PC-9 (cell line): Measurements from ENCODE around the gene HNRNPA0. TPM values are rescaled to one million over a fixed set of nuclear protein-coding genes. Genes with fewer than 3 reads are reported as not detected.

Experiments used
- BruUV-seq: library from RNA; stranded (reverse); fragments of 400-500 nt; replicated peaks from 2 replicates; lab custom pipeline; 2021; lab: Mats Ljungman, UMichigan
- CTCF ChIA-PET: fragments of 300-600 bp; sonication (Branson Sonifier 250); formaldehyde crosslinking; loops from one replicate; lab custom pipeline; 2022; ENCODE audit warnings: antibody characterized with exemption; lab: Charles Lee
- POLR2A ChIA-PET: fragments of 300-600 bp; sonication (Branson Sonifier 250); formaldehyde crosslinking; loops from one replicate; lab custom pipeline; 2022; ENCODE audit warnings: antibody characterized with exemption; ENCODE audit not compliant: unreplicated experiment; lab: Charles Lee
- DNase-seq, 2 experiments: peaks; one replicate each; pipeline versions ENCODE4 v3.0.0 to v3.0.0-alpha.2; 2015 to 2022; ENCODE audit warnings: mixed read lengths in 1 of 2
- H2AFZ ChIP-seq: fragments of 200-600 bp; sonication (generic); 2 replicates; pipeline ENCODE4 v1.8.1; 2017; ENCODE audit warnings: antibody characterized with exemption
- H3F3A ChIP-seq: fragments of 200-600 bp; sonication (generic); 2 replicates; pipeline ENCODE4 v1.8.1; 2017; ENCODE audit warnings: antibody characterized with exemption, mild to moderate bottlenecking, low read depth; ENCODE audit not compliant: insufficient read depth
- H3K27ac ChIP-seq: fragments of 200-600 bp; sonication (generic); 2 replicates; pipeline ENCODE4 v1.6.1; 2016; ENCODE audit warnings: mixed run types
- H3K27me3 ChIP-seq: fragments of 200-600 bp; sonication (generic); 2 replicates; pipeline ENCODE4 v1.6.1; 2016; ENCODE audit warnings: low read depth, mixed run types; ENCODE audit not compliant: insufficient read depth
- H3K36me3 ChIP-seq: fragments of 200-600 bp; sonication (generic); 2 replicates; pipeline ENCODE4 v1.6.1; 2016; ENCODE audit warnings: low read depth, mixed run types
- H3K4me1 ChIP-seq: fragments of 200-600 bp; sonication (generic); replicated peaks from 2 replicates; pipeline ENCODE4 v1.6.1; 2016; ENCODE audit warnings: mixed run types; ENCODE audit not compliant: insufficient read depth
- H3K4me2 ChIP-seq: fragments of 200-600 bp; sonication (generic); 2 replicates; pipeline ENCODE4 v1.6.1; 2017; ENCODE audit warnings: mixed run types
- H3K4me3 ChIP-seq: fragments of 200-600 bp; sonication (generic); 2 replicates; pipeline ENCODE4 v1.6.1; 2016; ENCODE audit warnings: mixed run types
- H3K79me2 ChIP-seq: fragments of 200-600 bp; sonication (generic); 2 replicates; pipeline ENCODE4 v1.6.1; 2017; ENCODE audit warnings: low read depth, mixed run types
- H3K9me2 ChIP-seq: fragments of 200-600 bp; sonication (generic); 2 replicates; pipeline ENCODE4 v1.8.1; 2017; ENCODE audit warnings: mild to moderate bottlenecking; ENCODE audit not compliant: insufficient read depth
- H3K9me3 ChIP-seq: fragments of 200-600 bp; sonication (generic); 2 replicates; pipeline ENCODE4 v1.8.1; 2016; ENCODE audit warnings: low read depth; ENCODE audit not compliant: insufficient read depth
- H4K20me1 ChIP-seq: fragments of 200-600 bp; sonication (generic); 2 replicates; pipeline ENCODE4 v1.8.1; 2017; ENCODE audit not compliant: insufficient read depth
- CTCF ChIP-seq: fragments of 200-600 bp; sonication (generic); conservative IDR thresholded peaks from 2 replicates; pipeline ENCODE4 v1.6.1; 2017; ENCODE audit warnings: mixed run types, antibody characterized with exemption, mild to moderate bottlenecking, moderate library complexity
- EZH2 ChIP-seq: fragments of 200-600 bp; sonication (generic); IDR thresholded peaks from 2 replicates; pipeline ENCODE4 v1.8.0; 2017; ENCODE audit warnings: antibody characterized with exemption, low read depth
- intact Hi-C: fragments of 100-400 bp; cut with micrococcal nuclease; formaldehyde crosslinking; loops from one replicate; pipeline ENCODE4 v1.10.0; 2022; ENCODE audit not compliant: unreplicated experiment
- total RNA-seq: library from RNA; stranded (reverse); gene quantifications from 2 replicates; pipeline ENCODE4 v1.2.3, GENCODE V29; 2021

The HNRNPA0 gene
- total RNA-seq, 1 experiment from 2014 or later = 27.8 TPM

GRCh38 chr5:137751869-137752491 is 2.2 kb downstream of the HNRNPA0 start:
- Histone ChIP-seq H3K9me3 (no peaks in the 10 kb centered on the region), H3K4me1 (peaks cover 23% of the 10 kb centered on the region), H3K4me3 (peak overlapping the region; percentile 61), H3K4me2 (peak overlapping the region; percentile 87), H3K27me3 (no peaks in the 10 kb centered on the region), H4K20me1 (peaks cover 42% of the 10 kb centered on the region), H3K79me2 (peaks cover 59% of the 10 kb centered on the region), H3K36me3 (peaks cover 21% of the 10 kb centered on the region), H2AFZ (no peak overlapping the region), H3F3A (peaks cover 30% of the 10 kb centered on the region), H3K9me2 (no peaks in the 10 kb centered on the region), H3K27ac (peak overlapping the region; percentile 52)
- CTCF ChIA-PET = interaction anchor here (0.6 to 1.6 kb wide), 8 partner anchors 9 to 1499 kb away, joined by 3 to 10 read pairs (median 8); no protein-coding TSS in a partner anchor
- POLR2A ChIA-PET = interaction anchor here (0.5 to 0.7 kb wide), 2 partner anchors 27 to 28 kb away, joined by 3 read pairs; no protein-coding TSS in a partner anchor
- BruUV-seq = no TSS peak
- TF ChIP-seq EZH2 (no peak), CTCF (peak; percentile 81)
- peak in 1 of 2 experiments; percentile 70 for DNase-seq
- intact Hi-C loops = loop anchor here (2.0 to 10.0 kb wide), 2 partner anchors 313 to 381 kb away; no protein-coding TSS in a partner anchor

GRCh38 chr5:137750436-137750835 is 3.7 kb downstream of the HNRNPA0 start:
- H3K4me2 ChIP-seq = peak overlapping the region; percentile 87
- peaks cover 21% of the 10 kb centered on the region for H3K36me3 ChIP-seq
- no TSS peak for BruUV-seq
- H3K9me2 ChIP-seq = no peaks in the 10 kb centered on the region
- peaks cover 42% of the 10 kb centered on the region for H4K20me1 ChIP-seq
- CTCF ChIA-PET = interaction anchor here (0.7 kb wide), 1 partner anchor 14 kb away, joined by 7 read pairs; the partner anchor contains the start of gene KLHL3
- TF ChIP-seq EZH2 (no peak), CTCF (no peak)
- no peaks in the 10 kb centered on the region for H3K27me3 ChIP-seq
- POLR2A ChIA-PET = no interaction called here
- H3K27ac ChIP-seq = no peak overlapping the region
- H3K4me1 ChIP-seq = peaks cover 23% of the 10 kb centered on the region
- DNase-seq = no peak
- intact Hi-C loops = loop anchor here (10.0 kb wide), 1 partner anchor 314 kb away; no protein-coding TSS in a partner anchor
- no peaks in the 10 kb centered on the region for H3K9me3 ChIP-seq
- H3F3A ChIP-seq = peaks cover 43% of the 10 kb centered on the region
- H3K79me2 ChIP-seq = peaks cover 59% of the 10 kb centered on the region
- peak overlapping the region; percentile 61; the same call in 1 of the 2 replicates for H3K4me3 ChIP-seq
- H2AFZ ChIP-seq = no peak overlapping the region

- no peak overlapping the region for H3K27ac ChIP-seq
- intact Hi-C loops = no loop called here
- no peak for DNase-seq
- no peaks in the 10 kb centered on the region for H3K9me3 ChIP-seq
- CTCF ChIA-PET = no interaction called here
- no peaks in the 10 kb centered on the region for H3K9me2 ChIP-seq
- peaks cover 43% of the 10 kb centered on the region for H3F3A ChIP-seq
- H3K79me2 ChIP-seq = peaks cover 46% of the 10 kb centered on the region
- no peak overlapping the region for H3K4me2 ChIP-seq
- BruUV-seq = no TSS peak
- POLR2A ChIA-PET = interaction anchor here (0.7 kb wide), 1 partner anchor 13 kb away, joined by 14 read pairs; no protein-coding TSS in a partner anchor
- peaks cover 21% of the 10 kb centered on the region for H3K36me3 ChIP-seq
- H2AFZ ChIP-seq = no peak overlapping the region
- H3K4me1 ChIP-seq = peaks cover 18% of the 10 kb centered on the region
- peaks cover 41% of the 10 kb centered on the region for H4K20me1 ChIP-seq
- no peak overlapping the region for H3K4me3 ChIP-seq
- no peaks in the 10 kb centered on the region for H3K27me3 ChIP-seq
- TF ChIP-seq CTCF (no peak), EZH2 (no peak)
Observed at GRCh38 chr5:137747848-137748247, 6.3 kb downstream of the HNRNPA0 start.
